Stomach smooth muscle (tissue), 2 donors: ENCODE data around the gene KLHL40.

Experiments used
- H3K27ac ChIP-seq: one replicate; pipeline ENCODE4 v1.7.0; 2013; ENCODE audit warnings: mild to moderate bottlenecking, low read length, inconsistent platforms
- H3K27me3 ChIP-seq, 2 donors: one replicate each; pipeline ENCODE4 v1.7.0; 2013; ENCODE audit warnings: low read length in 2 of 2; ENCODE audit not compliant: insufficient read depth in 2 of 2, control insufficient read depth in 1 of 2
- H3K36me3 ChIP-seq, 2 donors: one replicate each; pipeline ENCODE4 v1.7.0; 2013; ENCODE audit warnings: low read length in 2 of 2; ENCODE audit not compliant: control insufficient read depth in 2 of 2, insufficient read depth in 2 of 2
- H3K4me1 ChIP-seq: one replicate; pipeline ENCODE4 v1.7.0; 2013; ENCODE audit warnings: low read length; ENCODE audit not compliant: control insufficient read depth, insufficient read depth
- H3K4me3 ChIP-seq, 2 donors: one replicate each; pipeline ENCODE4 v1.7.0; 2013; ENCODE audit warnings: low read length in 2 of 2
- H3K9ac ChIP-seq, 2 donors: one replicate each; pipeline ENCODE4 v1.7.0; 2013; ENCODE audit warnings: low read length in 2 of 2, mild to moderate bottlenecking in 1 of 2
- H3K9me3 ChIP-seq, 2 donors: one replicate each; pipeline ENCODE4 v1.7.0; 2013; ENCODE audit warnings: low read length in 2 of 2; ENCODE audit not compliant: control insufficient read depth in 2 of 2
- donor health status: healthy.
- donor health status: Pancreatic carcinoma.

KLHL40 gene

GRCh38 chr3:42729404-42730145 lies 44.2 kb downstream of the KLHL40 start:
- Histone ChIP-seq H3K27ac (no peak overlapping the region), H3K27me3 (no peaks in the 10 kb centered on the region), H3K36me3 (no peaks in the 10 kb centered on the region), H3K9ac (no peak overlapping the region), H3K9me3 (no peaks in the 10 kb centered on the region), H3K4me1 (no peaks in the 10 kb centered on the region), H3K4me3 (no peak overlapping the region)

DNA sequence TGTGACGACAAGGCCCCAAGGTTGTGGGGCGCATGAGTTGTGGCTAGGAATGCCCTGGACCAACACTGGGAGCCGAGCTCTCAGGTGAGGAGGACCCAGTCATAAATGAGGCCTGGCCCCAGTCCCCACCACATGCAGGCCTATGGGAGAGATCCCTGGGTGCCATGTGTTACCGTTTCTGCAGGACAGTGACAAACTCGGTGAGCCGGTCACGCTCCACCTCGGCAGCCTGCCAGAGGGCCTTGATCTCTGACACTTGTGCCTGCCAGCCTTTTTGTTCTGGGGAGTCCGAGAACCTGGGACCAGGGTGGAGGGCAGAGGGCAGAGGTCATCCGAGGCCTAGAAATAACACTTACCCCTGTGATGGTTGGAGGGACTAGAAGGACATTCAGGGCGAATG lies 45.0 kb downstream of the KLHL40 start:
- Histone ChIP-seq H3K4me1 (no peaks in the 10 kb centered on the region), H3K36me3 (no peaks in the 10 kb centered on the region), H3K27me3 (no peaks in the 10 kb centered on the region), H3K9ac (no peak overlapping the region), H3K4me3 (no peak overlapping the region), H3K27ac (no peak overlapping the region), H3K9me3 (no peaks in the 10 kb centered on the region)

- Histone ChIP-seq H3K4me3 (no peak overlapping the region), H3K9me3 (no peaks in the 10 kb centered on the region), H3K36me3 (no peaks in the 10 kb centered on the region), H3K27me3 (no peaks in the 10 kb centered on the region), H3K27ac (no peak overlapping the region), H3K9ac (no peak overlapping the region), H3K4me1 (no peaks in the 10 kb centered on the region)
Measured at GRCh38 chr3:42730706-42731420, 45.5 kb downstream of the KLHL40 start.

GRCh38 chr3:42731476-42732195 lies 46.3 kb downstream of the KLHL40 start:
- H3K36me3 ChIP-seq: no peaks in the 10 kb centered on the region
- no peak overlapping the region for H3K9ac ChIP-seq
- H3K9me3 ChIP-seq: no peaks in the 10 kb centered on the region
- H3K4me3 ChIP-seq: no peak overlapping the region
- H3K27ac ChIP-seq: no peak overlapping the region
- H3K27me3 ChIP-seq: no peaks in the 10 kb centered on the region
- H3K4me1 ChIP-seq: no peaks in the 10 kb centered on the region

DNA sequence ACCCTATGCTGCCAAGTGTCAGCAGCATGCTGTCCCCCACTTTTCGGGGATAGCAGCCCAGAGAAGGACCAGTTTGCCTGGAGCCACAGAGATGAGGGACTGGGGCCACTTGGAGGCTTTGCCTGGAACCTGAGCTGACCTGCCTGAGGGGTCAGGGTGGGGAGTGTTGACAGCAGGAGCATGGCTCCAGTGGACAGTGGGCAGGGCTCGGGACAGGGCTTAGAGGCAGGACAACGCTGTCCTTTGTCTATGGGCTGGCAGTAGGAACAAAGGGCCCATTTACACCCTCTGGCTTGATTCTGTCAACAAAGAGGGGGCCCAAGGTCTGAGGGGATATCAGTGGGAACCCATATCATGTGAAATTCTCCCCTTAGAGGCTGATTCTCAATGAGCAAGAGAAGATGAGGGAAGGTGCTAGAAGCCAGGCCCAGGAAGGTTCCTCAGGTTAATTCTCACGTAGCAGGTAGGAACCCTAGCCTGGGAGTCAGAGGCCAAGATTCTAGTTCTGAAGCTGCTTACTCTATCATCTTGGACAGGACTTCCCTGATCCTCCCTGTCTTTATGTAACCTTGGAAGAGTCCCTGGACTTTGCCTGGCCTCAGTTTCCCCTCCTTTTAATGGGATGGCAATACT lies 47.0 kb downstream of the KLHL40 start:
- Histone ChIP-seq H3K9ac (no peak overlapping the region), H3K4me1 (no peaks in the 10 kb centered on the region), H3K4me3 (no peak overlapping the region)

DNA sequence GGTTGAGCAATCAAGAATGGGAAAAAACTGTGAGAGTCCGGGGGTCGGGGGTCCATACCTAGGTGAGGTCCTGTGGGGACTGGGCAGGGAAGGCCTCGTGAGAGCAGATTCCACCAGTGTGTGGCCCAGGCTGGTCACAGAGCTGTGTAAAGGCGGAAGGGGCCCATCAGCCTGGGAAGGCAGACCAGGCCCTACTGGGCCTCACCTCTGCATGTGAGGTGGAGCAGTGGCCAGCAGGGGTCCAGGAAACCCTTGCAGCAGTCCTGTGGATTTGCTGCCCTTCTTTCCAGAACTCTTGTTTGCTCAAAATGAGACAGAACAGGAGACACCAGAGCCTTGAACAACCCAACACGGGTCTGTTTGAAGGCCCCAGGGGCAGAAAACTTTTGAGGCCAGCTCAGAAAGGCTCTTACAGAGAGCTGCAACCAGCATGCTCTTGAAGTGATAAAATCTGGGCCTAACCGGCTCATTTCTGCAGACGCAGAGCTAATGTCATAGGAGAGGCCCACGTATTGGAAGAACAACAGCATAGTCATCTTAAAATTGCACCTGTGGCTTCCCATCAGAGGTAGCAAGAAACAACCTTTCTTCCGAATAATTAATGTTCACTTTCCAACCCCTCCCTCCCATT lies 47.6 kb downstream of the KLHL40 start:
- Histone ChIP-seq H3K9ac (no peak overlapping the region), H3K4me3 (no peak overlapping the region), H3K27me3 (no peaks in the 10 kb centered on the region), H3K36me3 (no peaks in the 10 kb centered on the region), H3K4me1 (no peaks in the 10 kb centered on the region), H3K27ac (no peak overlapping the region), H3K9me3 (no peaks in the 10 kb centered on the region)

More for the DNA sequence above, 47.0 kb downstream of the KLHL40 start:
- Histone ChIP-seq H3K27ac (no peak overlapping the region), H3K27me3 (no peaks in the 10 kb centered on the region), H3K36me3 (no peaks in the 10 kb centered on the region), H3K9me3 (no peaks in the 10 kb centered on the region)

GRCh38 chr3:42733501-42734262 lies 48.3 kb downstream of the KLHL40 start:
- Histone ChIP-seq H3K4me3 (no peak overlapping the region), H3K27ac (no peak overlapping the region), H3K27me3 (no peaks in the 10 kb centered on the region), H3K36me3 (no peaks in the 10 kb centered on the region), H3K9me3 (no peaks in the 10 kb centered on the region), H3K9ac (no peak overlapping the region), H3K4me1 (no peaks in the 10 kb centered on the region)

DNA sequence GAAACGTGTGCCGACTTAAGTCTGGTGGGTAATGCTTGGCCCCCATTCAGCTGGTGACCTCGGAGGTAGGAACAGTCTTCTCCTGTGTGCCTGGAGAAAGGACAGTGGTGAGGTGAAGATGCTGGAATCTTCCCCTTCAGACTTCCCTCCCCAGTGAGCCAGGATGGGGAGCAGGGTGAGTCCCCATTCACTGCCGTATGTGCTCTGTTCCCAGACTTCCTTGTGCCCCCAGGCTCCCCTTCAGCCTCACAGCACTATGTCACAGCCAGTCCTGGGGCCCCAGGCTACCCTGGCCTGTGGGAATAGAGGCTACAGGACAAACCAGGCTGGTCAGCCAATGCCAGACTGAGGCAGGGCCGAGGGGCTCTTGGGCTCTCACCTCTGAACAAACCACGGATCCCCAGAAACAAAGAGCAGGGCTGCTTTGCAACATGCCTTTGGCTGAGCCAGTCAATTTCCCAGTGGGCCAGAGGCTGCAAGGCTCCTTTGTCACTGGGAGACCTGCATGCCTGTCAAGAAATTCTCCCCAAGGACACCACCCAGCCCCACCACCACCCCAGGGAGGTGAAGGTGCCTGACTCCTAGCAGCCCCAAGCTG lies 49.0 kb downstream of the KLHL40 start:
- H3K9me3 ChIP-seq: no peaks in the 10 kb centered on the region
- no peaks in the 10 kb centered on the region for H3K4me1 ChIP-seq
- no peaks in the 10 kb centered on the region for H3K27me3 ChIP-seq
- H3K9ac ChIP-seq: no peak overlapping the region
- no peak overlapping the region for H3K27ac ChIP-seq
- no peaks in the 10 kb centered on the region for H3K36me3 ChIP-seq
- no peak overlapping the region for H3K4me3 ChIP-seq

- no peak overlapping the region for H3K4me3 ChIP-seq
- H3K9ac ChIP-seq: no peak overlapping the region
- H3K4me1 ChIP-seq: no peaks in the 10 kb centered on the region
- no peaks in the 10 kb centered on the region for H3K27me3 ChIP-seq
- no peaks in the 10 kb centered on the region for H3K9me3 ChIP-seq
- H3K27ac ChIP-seq: no peak overlapping the region
- no peaks in the 10 kb centered on the region for H3K36me3 ChIP-seq
Measured at GRCh38 chr3:42735019-42735418, 49.7 kb downstream of the KLHL40 start.
